SJSA1 (cell line): ENCODE data around the gene SH2D5. TPM values are rescaled to one million over a fixed set of nuclear protein-coding genes. Genes with fewer than 3 reads are reported as not detected.
"Not testable (repeated sequence)": the region's sequence is repeated elsewhere in the genome, so short reads cannot be mapped to it uniquely, and the experiment has no call there.

Experiments used
- DNase-seq, 2 experiments: peaks; one replicate each; pipeline ENCODE4 v3.0.0-alpha.2; 2015 to 2020; ENCODE audit warnings: low spot score in 2 of 2, low read depth in 1 of 2
- H3K27ac ChIP-seq: fragments of 250-450 bp; sonication (Bioruptor Pico); 2 replicates; pipeline ENCODE4 v1.5.1; 2020; ENCODE audit warnings: mild to moderate bottlenecking, moderate library complexity
- H3K27me3 ChIP-seq: fragments of 250-450 bp; sonication (Bioruptor Pico); replicated peaks from 2 replicates; pipeline ENCODE4 v1.5.1; 2020; ENCODE audit warnings: mild to moderate bottlenecking, moderate library complexity
- H3K36me3 ChIP-seq: fragments of 250-450 bp; sonication (Bioruptor Pico); 2 replicates; pipeline ENCODE4 v1.5.1; 2020; ENCODE audit warnings: mild to moderate bottlenecking
- H3K4me1 ChIP-seq: fragments of 250-450 bp; sonication (Bioruptor Pico); replicated peaks from 2 replicates; pipeline ENCODE4 v1.6.1; 2021; ENCODE audit warnings: mild to moderate bottlenecking
- H3K4me3 ChIP-seq: fragments of 250-450 bp; sonication (Bioruptor Pico); 2 replicates; pipeline ENCODE4 v1.5.1; 2020; ENCODE audit warnings: mild to moderate bottlenecking
- H3K9me3 ChIP-seq: fragments of 250-450 bp; sonication (Bioruptor Pico); replicated peaks from 2 replicates; pipeline ENCODE4 v1.5.1; 2020; ENCODE audit warnings: mild to moderate bottlenecking
- total RNA-seq: library from RNA; depleted of rRNA; stranded (reverse); fragments of >200 nt; shearing (Covaris generic); gene quantifications from 2 replicates; pipeline ENCODE4 v1.2.3, GENCODE V29; 2014; rRNA removed

SH2D5 gene
- total RNA-seq, 1 experiment from 2014 or later = 0.82 TPM

DNA sequence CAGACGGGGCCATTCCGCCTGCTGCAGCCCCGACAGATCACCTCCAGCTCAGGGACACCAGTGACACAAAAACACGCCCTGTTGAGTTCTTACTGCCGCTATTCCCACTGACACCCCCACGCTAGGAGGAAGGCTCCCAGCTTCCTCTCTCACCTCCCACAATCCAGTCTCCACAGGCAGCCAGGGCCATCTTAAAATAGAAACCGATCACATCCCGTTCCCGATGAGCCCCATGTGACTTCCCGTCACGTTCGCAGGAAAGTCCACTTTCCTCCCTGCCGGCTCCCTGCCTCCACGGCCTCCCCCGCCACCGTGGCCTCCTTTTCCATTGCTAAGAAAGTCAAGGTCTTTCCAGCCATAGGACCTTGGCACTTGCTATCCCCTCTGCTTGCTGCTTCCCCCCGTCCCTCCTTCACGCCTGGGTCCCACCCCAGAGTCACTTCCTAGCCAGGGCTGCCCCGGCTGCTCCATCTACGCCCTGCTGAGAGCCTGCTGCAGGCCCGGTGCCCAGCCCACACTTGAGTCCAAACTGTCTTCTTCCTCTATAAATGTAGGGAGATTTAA lies 47.3 kb downstream of the SH2D5 start:
- no peak overlapping the region for H3K27ac ChIP-seq
- 0 out of 2 replicates have a peak, but pooled peaks cover 2% of the 10 kb centered on the region for H3K36me3 ChIP-seq
- no peak for DNase-seq
- H3K27me3 ChIP-seq = no peaks in the 10 kb centered on the region
- no peaks in the 10 kb centered on the region for H3K9me3 ChIP-seq
- H3K4me3 ChIP-seq = no peak overlapping the region
- no peaks in the 10 kb centered on the region for H3K4me1 ChIP-seq

DNA sequence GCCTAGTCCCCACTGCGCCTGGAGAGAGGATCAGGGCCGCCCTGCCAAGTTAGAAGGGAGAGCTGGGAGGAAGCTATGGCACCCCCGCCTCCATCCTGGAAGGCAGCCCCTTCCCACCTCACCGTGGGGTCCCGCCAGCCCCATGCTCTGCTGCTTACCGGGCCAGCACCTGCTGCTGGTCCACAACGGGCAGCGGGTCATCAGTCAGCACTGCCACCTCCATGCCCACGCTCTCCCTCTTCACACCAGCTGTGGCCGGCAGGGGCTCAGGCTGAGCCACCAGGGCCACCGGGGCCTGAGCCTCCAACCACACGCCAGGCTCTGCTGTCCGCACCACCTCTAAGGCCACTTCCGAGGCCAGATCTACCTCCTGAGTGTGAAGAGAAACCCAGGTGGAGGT lies 47.9 kb downstream of the SH2D5 start:
- H3K27ac ChIP-seq = no peak overlapping the region
- DNase-seq = no peak
- H3K4me1 ChIP-seq = no peaks in the 10 kb centered on the region
- no peaks in the 10 kb centered on the region for H3K27me3 ChIP-seq
- H3K4me3 ChIP-seq = no peak overlapping the region
- 0 out of 2 replicates have a peak, but pooled peaks cover 2% of the 10 kb centered on the region for H3K36me3 ChIP-seq
- no peaks in the 10 kb centered on the region for H3K9me3 ChIP-seq

DNA sequence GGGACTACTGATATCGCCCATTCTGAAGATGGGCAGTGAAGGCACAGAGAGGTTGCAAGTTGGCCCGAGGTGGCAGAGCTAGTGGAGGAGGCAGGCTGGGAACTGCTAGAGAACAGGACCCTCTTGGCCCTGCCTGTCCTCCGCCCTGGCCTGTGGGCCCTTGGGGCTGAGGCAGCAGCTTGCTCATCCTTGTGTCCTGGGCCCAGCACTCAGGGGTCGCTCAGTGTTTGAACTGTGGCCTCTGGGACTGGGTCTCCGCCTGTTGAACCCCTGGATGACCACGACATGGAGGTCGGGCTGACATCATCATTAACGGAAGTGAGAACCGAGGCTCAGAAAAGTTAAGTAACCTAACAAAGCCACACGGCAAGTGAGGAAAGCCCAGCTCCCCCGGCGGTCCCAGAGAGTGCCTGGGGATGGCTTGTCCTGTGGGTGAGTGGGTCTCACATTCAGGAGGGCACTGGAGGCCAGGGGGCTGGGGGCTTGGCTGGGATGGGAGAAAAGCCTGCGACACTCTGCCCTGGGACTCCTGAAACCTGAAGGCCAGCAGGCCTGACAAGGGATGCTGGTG lies 48.4 kb downstream of the SH2D5 start:
- no peak overlapping the region for H3K4me3 ChIP-seq
- no peaks in the 10 kb centered on the region for H3K4me1 ChIP-seq
- no peak for DNase-seq
- H3K27me3 ChIP-seq = no peaks in the 10 kb centered on the region
- H3K36me3 ChIP-seq = 0 out of 2 replicates have a peak, but pooled peaks cover 2% of the 10 kb centered on the region
- H3K27ac ChIP-seq = no peak overlapping the region
- no peaks in the 10 kb centered on the region for H3K9me3 ChIP-seq

DNA sequence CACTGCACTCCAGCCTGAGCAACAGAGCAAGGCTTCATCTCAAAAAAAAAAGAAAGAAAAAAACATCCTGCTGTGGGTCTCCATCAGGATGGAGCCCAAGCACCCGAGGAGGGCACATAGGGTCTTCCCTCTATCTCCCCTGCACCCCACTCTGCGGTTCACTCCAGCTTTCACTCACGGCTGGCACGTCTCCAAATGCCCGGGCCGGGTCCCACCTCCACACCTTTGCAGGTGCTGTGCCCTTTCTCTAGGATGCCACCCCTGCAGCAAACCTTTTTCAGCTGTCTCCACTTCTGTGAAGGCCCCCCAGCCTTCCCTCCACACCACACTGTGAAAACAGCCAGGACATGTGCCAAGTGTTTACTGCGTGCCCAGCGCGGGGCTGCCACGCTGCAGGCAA lies 48.9 kb downstream of the SH2D5 start:
- no peak overlapping the region for H3K27ac ChIP-seq
- no peaks in the 10 kb centered on the region for H3K4me1 ChIP-seq
- no peak for DNase-seq

DNA sequence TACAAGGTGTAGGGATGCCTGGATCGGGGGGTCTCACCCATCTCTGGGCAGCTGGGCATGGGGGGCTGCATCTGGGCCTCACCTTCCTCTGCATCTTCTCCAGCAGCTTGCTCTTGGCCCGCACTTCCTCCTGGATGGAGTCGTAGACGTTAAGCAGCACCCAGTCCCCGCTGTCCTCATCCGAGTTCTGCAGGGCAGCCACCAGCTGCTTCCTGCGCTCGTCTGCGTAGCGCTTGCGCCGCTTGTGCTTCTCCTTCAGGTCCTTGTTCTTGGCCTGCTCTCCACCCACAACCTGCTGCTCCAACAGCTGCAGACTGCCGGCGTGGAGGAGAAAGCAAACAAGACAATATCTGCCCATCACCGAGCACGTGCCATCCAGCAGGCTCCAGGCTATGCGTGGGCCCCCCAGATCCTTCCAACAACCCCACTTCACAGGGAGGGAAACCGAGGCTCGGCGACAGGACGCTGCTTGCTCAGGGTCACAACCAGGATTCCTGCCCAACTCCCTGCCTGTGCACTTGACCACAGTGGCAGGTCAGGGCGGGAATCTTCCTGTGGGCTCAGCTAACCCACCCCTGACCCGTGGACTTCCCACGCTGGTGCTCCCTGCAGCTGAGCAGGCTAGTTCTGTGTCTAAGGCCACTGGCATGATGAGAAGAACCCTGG lies 49.8 kb downstream of the SH2D5 start:
- H3K9me3 ChIP-seq = no peaks in the 10 kb centered on the region
- H3K36me3 ChIP-seq = no peaks in the 10 kb centered on the region

More for the DNA sequence above, 48.9 kb downstream of the SH2D5 start:
- H3K36me3 ChIP-seq = no peaks in the 10 kb centered on the region
- H3K9me3 ChIP-seq = no peaks in the 10 kb centered on the region
- H3K4me3 ChIP-seq = no peak overlapping the region
- H3K27me3 ChIP-seq = no peaks in the 10 kb centered on the region

DNA sequence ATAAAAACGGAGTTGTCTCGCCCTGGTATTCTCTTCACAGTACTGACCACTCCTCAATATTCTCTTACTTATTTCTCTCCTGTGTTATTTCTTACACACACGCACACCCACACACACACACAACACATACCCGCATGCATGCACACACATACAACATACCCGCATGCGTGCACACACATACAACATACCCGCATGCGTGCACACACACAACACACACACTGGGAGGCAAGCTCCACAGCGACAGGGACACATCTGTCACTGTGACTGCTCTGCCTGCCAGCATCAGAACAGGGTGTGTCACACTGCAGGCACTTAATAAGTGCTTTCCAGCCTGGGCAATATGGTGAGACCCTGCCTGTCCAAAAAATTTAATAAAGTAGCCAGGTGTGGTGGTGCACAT lies 50.5 kb downstream of the SH2D5 start:
- no peak overlapping the region for H3K4me3 ChIP-seq
- no peaks in the 10 kb centered on the region for H3K36me3 ChIP-seq
- no peaks in the 10 kb centered on the region for H3K4me1 ChIP-seq
- H3K9me3 ChIP-seq = no peaks in the 10 kb centered on the region
- H3K27me3 ChIP-seq = no peaks in the 10 kb centered on the region
- no peak overlapping the region for H3K27ac ChIP-seq
- no peak for DNase-seq

More for the DNA sequence above, 49.8 kb downstream of the SH2D5 start:
- H3K4me1 ChIP-seq = no peaks in the 10 kb centered on the region
- no peak for DNase-seq
- no peak overlapping the region for H3K27ac ChIP-seq
- no peak overlapping the region for H3K4me3 ChIP-seq
- H3K27me3 ChIP-seq = no peaks in the 10 kb centered on the region

DNA sequence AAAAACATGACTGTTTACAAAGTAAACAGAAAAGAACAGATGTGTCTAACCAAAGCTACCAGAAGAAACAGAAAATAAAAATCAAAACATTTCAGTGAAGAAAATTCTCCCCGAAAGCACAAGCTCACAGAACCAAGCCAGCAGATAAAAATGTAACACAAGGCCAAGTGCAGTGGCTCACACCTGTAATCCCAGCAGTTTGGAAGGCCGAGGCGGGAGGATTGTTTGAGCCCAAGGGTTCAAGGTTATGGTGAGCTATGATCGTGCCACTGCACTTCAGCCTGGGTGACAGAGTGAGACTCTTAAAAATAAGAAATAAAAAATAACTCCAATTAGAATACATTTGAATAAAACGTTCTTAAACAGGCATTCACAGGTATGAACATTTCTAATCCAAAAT lies 52.2 kb downstream of the SH2D5 start:
- DNase-seq = no peak
- H3K9me3 ChIP-seq = no peaks in the 10 kb centered on the region
- no peaks in the 10 kb centered on the region for H3K36me3 ChIP-seq
- H3K4me3 ChIP-seq = no peak overlapping the region
- no peak overlapping the region for H3K27ac ChIP-seq
- no peaks in the 10 kb centered on the region for H3K27me3 ChIP-seq
- no peaks in the 10 kb centered on the region for H3K4me1 ChIP-seq

DNA sequence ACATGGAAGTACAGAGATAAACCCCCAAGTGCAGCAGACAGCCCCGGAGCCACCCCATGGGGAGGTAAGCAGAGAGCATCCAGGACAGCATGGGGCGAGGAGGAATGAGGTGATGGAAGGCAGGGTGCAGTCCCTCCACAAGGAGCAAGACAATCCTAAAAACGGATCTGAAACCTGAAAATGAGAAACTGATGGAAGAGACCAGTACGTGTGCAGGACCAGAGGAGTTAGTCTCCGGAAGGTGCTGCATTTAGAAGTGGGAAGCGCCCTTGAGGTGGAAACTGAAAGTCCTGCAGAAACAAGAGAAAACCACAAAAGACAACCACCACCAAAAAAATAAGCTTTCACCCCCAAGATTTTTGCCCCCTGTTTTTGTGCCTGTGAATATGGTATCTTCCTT lies 53.9 kb downstream of the SH2D5 start:
- Histone ChIP-seq H3K4me3 (no peak overlapping the region), H3K9me3 (no peaks in the 10 kb centered on the region), H3K27me3 (no peaks in the 10 kb centered on the region), H3K4me1 (no peaks in the 10 kb centered on the region), H3K27ac (no peak overlapping the region), H3K36me3 (no peaks in the 10 kb centered on the region)
- DNase-seq = no peak

DNA sequence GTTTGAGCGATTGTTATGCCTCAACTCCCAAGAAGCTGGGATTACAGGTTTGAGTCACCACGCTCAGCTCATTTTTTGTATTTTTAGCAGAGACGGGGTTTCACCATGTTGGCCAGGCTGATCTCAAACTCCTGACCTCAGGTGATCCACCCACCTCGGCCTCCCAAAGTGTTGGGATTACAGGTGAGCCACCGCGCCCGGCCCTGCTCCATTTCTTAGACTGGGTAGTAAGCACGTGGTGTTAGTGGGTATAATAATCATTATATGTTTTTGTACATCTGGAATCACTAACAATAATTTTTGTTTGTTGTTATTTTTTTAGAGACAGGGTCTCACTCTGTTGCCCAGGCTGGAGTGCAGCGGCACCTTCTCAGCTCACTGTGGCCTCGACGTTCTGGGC lies 58.9 kb downstream of the SH2D5 start:
- not testable (repeated sequence) for DNase-seq, H3K36me3 ChIP-seq, H3K4me3 ChIP-seq, H3K27me3 ChIP-seq, H3K4me1 ChIP-seq, H3K9me3 ChIP-seq, H3K27ac ChIP-seq

DNA sequence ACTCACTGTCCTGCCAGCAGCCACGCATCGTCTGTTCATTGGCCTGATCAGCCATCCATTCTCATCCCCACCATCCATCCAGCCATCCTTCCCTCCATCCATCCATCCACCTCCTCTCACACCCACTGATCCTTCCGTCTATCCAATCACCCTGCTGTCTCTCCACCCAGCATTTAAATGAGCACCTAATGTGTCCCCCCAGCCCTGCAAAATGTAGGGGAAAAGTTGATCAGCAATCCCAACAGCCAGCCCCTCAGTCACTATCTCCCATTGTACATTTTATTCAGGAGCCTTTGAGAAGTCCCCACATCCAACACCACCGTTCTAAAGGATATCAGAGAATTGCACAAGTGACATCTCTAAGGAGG lies 60.3 kb downstream of the SH2D5 start:
- Histone ChIP-seq H3K36me3 (no peaks in the 10 kb centered on the region), H3K27ac (no peak overlapping the region), H3K4me3 (no peak overlapping the region), H3K4me1 (no peaks in the 10 kb centered on the region), H3K27me3 (no peaks in the 10 kb centered on the region), H3K9me3 (no peaks in the 10 kb centered on the region)
- no peak for DNase-seq

DNA sequence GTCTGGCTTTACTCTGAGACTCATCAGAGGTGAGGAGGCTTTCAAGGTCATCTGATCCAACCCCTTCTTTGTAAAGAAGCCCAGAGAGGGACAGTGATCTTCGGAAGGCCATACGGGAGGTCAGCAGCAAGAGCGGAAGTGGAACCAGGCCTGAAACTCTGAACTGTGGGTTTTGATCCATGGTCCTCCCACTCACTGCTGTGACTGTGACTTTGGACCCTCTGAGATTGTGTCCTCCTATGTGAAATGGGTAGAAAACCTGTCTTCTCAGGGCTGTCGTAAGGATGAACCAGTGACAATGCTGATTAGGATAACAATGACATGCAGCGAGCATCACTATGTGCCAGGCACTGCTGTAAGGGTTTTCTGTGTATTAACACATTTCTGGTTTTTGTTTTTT lies 61.6 kb downstream of the SH2D5 start:
- Histone ChIP-seq H3K9me3 (no peaks in the 10 kb centered on the region), H3K4me1 (no peaks in the 10 kb centered on the region), H3K27me3 (no peaks in the 10 kb centered on the region), H3K27ac (no peak overlapping the region), H3K4me3 (no peak overlapping the region), H3K36me3 (no peaks in the 10 kb centered on the region)
- no peak for DNase-seq

Other genes with a start within 250 kb of the SH2D5 start
- 33.8 and 37.1 TPM in 2 replicates for gene CAMK2N1, start 246.5 kb downstream of the SH2D5 start, total RNA-seq
- gene MUL1, start 224.6 kb downstream of the SH2D5 start, total RNA-seq = 25.4 and 42.2 TPM in 2 replicates
- gene FAM43B, start 180.1 kb downstream of the SH2D5 start, total RNA-seq = not detected in 2 replicates
- not detected in 2 replicates for gene CDA, start 143.6 kb downstream of the SH2D5 start, total RNA-seq
- gene PINK1, start 99.2 kb downstream of the SH2D5 start, total RNA-seq = 48.0 and 55.0 TPM in 2 replicates
- 249 and 352 TPM in 2 replicates for gene DDOST, start 71.3 kb downstream of the SH2D5 start, total RNA-seq
- 1.9 and 4.0 TPM in 2 replicates for gene KIF17, start 14.7 kb downstream of the SH2D5 start, total RNA-seq
- gene HP1BP3, start 54.6 kb upstream of the SH2D5 start, total RNA-seq = 160 and 201 TPM in 2 replicates